ENCODE data around the gene SALL3. TPM values are rescaled to one million over a fixed set of nuclear protein-coding genes. Genes with fewer than 3 reads are reported as not detected.

SALL3 gene
- total RNA-seq, 1 donor from 2014 or later = 2.2 TPM

- TF ChIP-seq CTCF (conservative IDR thresholded peaks at IDR 0.05; ENCODE audit: low read depth, low read length) = no peak
- no peak overlapping the region for H3K4me3 ChIP-seq (ENCODE audit: low read depth, low read length)
- no peak for DNase-seq (ENCODE audit: low read depth)
Observed at GRCh38 chr18:78970774-78971333, 8.8 kb upstream of the SALL3 start.

- H3K4me3 ChIP-seq (ENCODE audit: low read depth, low read length) = no peak overlapping the region
- no peak for DNase-seq (ENCODE audit: low read depth)
- no peak for TF ChIP-seq CTCF (conservative IDR thresholded peaks at IDR 0.05; ENCODE audit: low read depth, low read length)
Observed at GRCh38 chr18:78971511-78972245, 7.9 kb upstream of the SALL3 start.

- TF ChIP-seq CTCF (conservative IDR thresholded peaks at IDR 0.05; ENCODE audit: low read depth, low read length) = no peak
- no peak overlapping the region for H3K4me3 ChIP-seq (ENCODE audit: low read depth, low read length)
- DNase-seq (ENCODE audit: low read depth) = no peak
Observed at GRCh38 chr18:78972385-78972918, 7.2 kb upstream of the SALL3 start.

- H3K4me3 ChIP-seq (ENCODE audit: low read depth, low read length) = no peak overlapping the region
- DNase-seq (ENCODE audit: low read depth) = no peak
- TF ChIP-seq CTCF (conservative IDR thresholded peaks at IDR 0.05; ENCODE audit: low read depth, low read length) = no peak
Observed at GRCh38 chr18:78972930-78973331, 6.7 kb upstream of the SALL3 start.

- TF ChIP-seq CTCF (conservative IDR thresholded peaks at IDR 0.05; ENCODE audit: low read depth, low read length) = no peak
Observed at GRCh38 chr18:78973357-78974083, 6.1 kb upstream of the SALL3 start.

GRCh38 chr18:78974115-78974761 is 5.4 kb upstream of the SALL3 start:
- no peak overlapping the region for H3K4me3 ChIP-seq (ENCODE audit: low read depth, low read length)
- no peak for DNase-seq (ENCODE audit: low read depth)
- TF ChIP-seq CTCF (conservative IDR thresholded peaks at IDR 0.05; ENCODE audit: low read depth, low read length) = no peak

More at GRCh38 chr18:78973357-78974083, 6.1 kb upstream of the SALL3 start:
- DNase-seq (ENCODE audit: low read depth) = no peak
- no peak overlapping the region for H3K4me3 ChIP-seq (ENCODE audit: low read depth, low read length)
